Lung (tissue), 12 donors: ENCODE measurements around the gene ABCC9. TPM values are rescaled to one million over a fixed set of nuclear protein-coding genes. Genes with fewer than 3 reads are reported as not detected.

Source experiments
- ATAC-seq: fragments of 200-7000 bp; cut with Tn5 transposase; one replicate; pipeline ENCODE4 v1.9.1; 2020; ENCODE audit warnings: moderate number of reproducible peaks; ENCODE audit not compliant: insufficient read depth, low FRiP score
- DNase-seq, 3 donors: peaks; one replicate each; pipeline ENCODE4 v3.0.0-alpha.2; 2013 to 2017
- H3K27ac ChIP-seq, 2 donors: one replicate each; pipeline ENCODE4 v1.5.1; 2013; ENCODE audit warnings: mild to moderate bottlenecking in 2 of 2, moderate library complexity in 2 of 2, control low read depth in 1 of 2, inconsistent platforms in 1 of 2, low read depth in 1 of 2, low read length in 1 of 2
- H3K27me3 ChIP-seq, 3 donors: one replicate each; pipeline ENCODE4 v1.5.1; 2013; ENCODE audit warnings: low read length in 2 of 3; ENCODE audit not compliant: control insufficient read depth in 3 of 3, insufficient read depth in 3 of 3
- H3K36me3 ChIP-seq, 4 donors: one replicate each; pipeline ENCODE4 v1.5.1; 2013; ENCODE audit warnings: low read length in 4 of 4, mild to moderate bottlenecking in 1 of 4, moderate library complexity in 1 of 4; ENCODE audit not compliant: control insufficient read depth in 4 of 4, insufficient read depth in 4 of 4
- H3K4me1 ChIP-seq, 5 donors: one replicate each; pipeline ENCODE4 v1.5.1; 2013; ENCODE audit warnings: low read length in 5 of 5, mild to moderate bottlenecking in 2 of 5, moderate library complexity in 1 of 5; ENCODE audit not compliant: control insufficient read depth in 5 of 5, insufficient read depth in 5 of 5
- H3K4me3 ChIP-seq: one replicate; pipeline ENCODE4 v1.5.1; 2013; ENCODE audit warnings: mild to moderate bottlenecking, control low read depth, moderate library complexity
- H3K9ac ChIP-seq, 2 donors: one replicate each; pipeline ENCODE4 v1.5.1; 2013; ENCODE audit warnings: low read length in 2 of 2, control low read depth in 1 of 2; ENCODE audit not compliant: insufficient read depth in 1 of 2
- H3K9me3 ChIP-seq, 4 donors: one replicate each; pipeline ENCODE4 v1.5.1; 2013; ENCODE audit warnings: low read length in 3 of 4, mild to moderate bottlenecking in 1 of 4, moderate library complexity in 1 of 4; ENCODE audit not compliant: control insufficient read depth in 4 of 4, insufficient read depth in 3 of 4
- WGBS, 2 donors: extraction: QIAGEN DNeasy Blood & Tissue Kit; methylation state at CpG; one replicate each; pipeline ENCODE4 v1.1.7; 2013; 5-methylcytosine and 5-hydroxymethylcytosine counted together
- polyA plus RNA-seq, 2 donors: library from polyadenylated mRNA; stranded (reverse); fragments of 200-250 nt; gene quantifications; one replicate each; pipeline ENCODE4 v1.2.1, GENCODE V29; 2013
- total RNA-seq, 2 donors: library from RNA; depleted of rRNA in 1 of 2; stranded (reverse); fragments of >200 nt in 1 of 2; gene quantifications; one replicate each; pipeline ENCODE4 v1.2.1, GENCODE V29; 2014 to 2021
- TF ChIP-seq, protein P1 (sequence below): IDR thresholded peaks from 2 replicates; pipeline ENCODE4 v1.5.1; 2012; ENCODE audit warnings: mild to moderate bottlenecking; ENCODE audit errors: control extremely low read depth, extremely low read depth
- donor health status: control.
- donor health status: control.
- donor health status: Bipolar disorder and iron deficiency.
- donor health status: healthy.
- donor health status: DM: yes; HTN: yes; CAD: no.

ABCC9 gene
- total and polyA plus RNA-seq, 4 donors = 2.5 to 33.4 (median 7.7) TPM

DNA sequence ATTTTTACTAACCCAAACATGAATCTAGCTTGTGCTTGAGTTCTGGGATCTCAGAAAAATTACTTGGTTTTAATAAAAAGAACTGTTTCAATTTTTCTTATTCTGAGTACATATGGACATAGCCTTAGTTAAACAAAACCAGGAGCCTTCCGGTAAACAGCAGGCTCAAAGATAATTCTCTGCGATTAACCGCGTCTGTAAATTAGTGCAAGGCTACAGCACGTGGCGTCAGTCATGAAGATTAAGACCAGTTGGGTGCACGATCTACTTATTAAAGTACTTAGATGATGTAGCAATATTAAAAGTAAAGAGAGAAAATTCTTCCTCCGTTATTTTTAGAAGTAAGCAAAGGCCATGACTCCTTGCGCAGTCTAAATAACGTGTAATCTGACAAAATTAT, 167.4 kb downstream of the ABCC9 start:
- Histone ChIP-seq H3K4me1 (peaks cover 0 to 29% (median 2%) of the 10 kb centered on the region in 5 donors), H3K36me3 (peaks cover 0 to 3% (median 0%) of the 10 kb centered on the region in 4 donors), H3K27me3 (no peaks in the 10 kb centered on the region), H3K9ac (peak overlapping the region in 1 of 2 donors; percentile 23), H3K4me3 (peak overlapping the region; percentile 35), H3K27ac (peak overlapping the region in 1 of 2 donors; percentile 98), H3K9me3 (no peaks in the 10 kb centered on the region)
- TF ChIP-seq, protein P1, sequence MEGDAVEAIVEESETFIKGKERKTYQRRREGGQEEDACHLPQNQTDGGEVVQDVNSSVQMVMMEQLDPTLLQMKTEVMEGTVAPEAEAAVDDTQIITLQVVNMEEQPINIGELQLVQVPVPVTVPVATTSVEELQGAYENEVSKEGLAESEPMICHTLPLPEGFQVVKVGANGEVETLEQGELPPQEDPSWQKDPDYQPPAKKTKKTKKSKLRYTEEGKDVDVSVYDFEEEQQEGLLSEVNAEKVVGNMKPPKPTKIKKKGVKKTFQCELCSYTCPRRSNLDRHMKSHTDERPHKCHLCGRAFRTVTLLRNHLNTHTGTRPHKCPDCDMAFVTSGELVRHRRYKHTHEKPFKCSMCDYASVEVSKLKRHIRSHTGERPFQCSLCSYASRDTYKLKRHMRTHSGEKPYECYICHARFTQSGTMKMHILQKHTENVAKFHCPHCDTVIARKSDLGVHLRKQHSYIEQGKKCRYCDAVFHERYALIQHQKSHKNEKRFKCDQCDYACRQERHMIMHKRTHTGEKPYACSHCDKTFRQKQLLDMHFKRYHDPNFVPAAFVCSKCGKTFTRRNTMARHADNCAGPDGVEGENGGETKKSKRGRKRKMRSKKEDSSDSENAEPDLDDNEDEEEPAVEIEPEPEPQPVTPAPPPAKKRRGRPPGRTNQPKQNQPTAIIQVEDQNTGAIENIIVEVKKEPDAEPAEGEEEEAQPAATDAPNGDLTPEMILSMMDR = no peak
- DNase-seq (peak in 2 of 3 donors; percentile 46 to 48), ATAC-seq (no peak)
- 5 to 8% methylated on average over 10 of the region's 10 CpGs for WGBS, 2 donors

DNA sequence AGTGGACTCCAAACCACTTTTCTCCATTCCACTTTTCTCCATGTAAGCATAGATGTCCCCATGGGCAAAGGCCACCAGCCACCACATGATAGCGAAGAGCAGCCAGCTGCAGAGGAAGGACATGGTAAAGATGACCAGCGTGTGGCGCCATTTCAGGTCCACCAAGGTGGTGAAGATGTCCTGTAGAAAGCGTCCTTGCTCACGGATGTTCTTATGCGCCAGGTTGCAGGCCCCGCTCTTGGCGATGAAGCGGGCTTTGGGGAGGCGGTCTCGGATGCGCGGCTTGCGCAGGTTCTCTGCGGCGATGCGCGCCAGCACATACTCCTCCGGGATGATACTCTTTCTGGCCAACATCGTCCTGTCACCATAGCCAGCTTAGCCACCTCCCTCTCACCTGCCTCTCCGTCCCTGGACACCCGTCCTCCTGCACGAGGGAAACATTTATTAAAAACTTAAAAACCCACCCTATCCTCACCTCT, 167.9 kb downstream of the ABCC9 start:
- H3K4me1 ChIP-seq = peaks cover 0 to 29% (median 2%) of the 10 kb centered on the region in 5 donors
- H3K9ac ChIP-seq = peak overlapping the region in 1 of 2 donors; percentile 23
- H3K36me3 ChIP-seq = peaks cover 0 to 5% (median 0%) of the 10 kb centered on the region in 4 donors
- WGBS, 2 donors = 16 to 19% methylated on average over 23 of the region's 23 CpGs
- no peaks in the 10 kb centered on the region for H3K9me3 ChIP-seq
- peak in 2 of 3 donors; percentile 43 to 67 for DNase-seq
- peak overlapping the region; percentile 66 to 98 for H3K27ac ChIP-seq
- no peak for ATAC-seq
- H3K4me3 ChIP-seq = no peak overlapping the region
- TF ChIP-seq, protein P1 = no peak
- H3K27me3 ChIP-seq = no peaks in the 10 kb centered on the region

DNA sequence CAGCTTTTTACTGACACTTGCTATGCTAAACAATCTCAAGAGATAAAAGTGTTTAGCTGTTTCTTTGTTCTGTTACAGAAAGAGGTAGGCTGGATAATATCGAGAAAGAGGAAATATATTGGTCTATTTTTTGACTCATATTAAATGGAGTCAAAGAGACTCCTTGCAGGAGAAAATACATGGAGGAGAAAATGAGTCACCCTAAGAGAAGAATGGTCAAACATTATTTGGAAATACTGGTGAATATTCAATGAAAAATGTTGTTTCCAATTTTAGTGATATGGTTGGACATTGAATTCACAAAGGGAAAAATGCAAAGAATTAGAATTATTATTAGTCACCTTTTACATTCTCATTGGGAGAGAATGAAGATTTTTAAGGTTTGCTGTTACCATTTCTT, 169.9 kb downstream of the ABCC9 start:
- ATAC-seq (no peak), DNase-seq (no peak)
- Histone ChIP-seq H3K4me1 (peaks cover 0 to 20% (median 2%) of the 10 kb centered on the region in 5 donors), H3K27me3 (no peaks in the 10 kb centered on the region), H3K4me3 (no peak overlapping the region), H3K27ac (no peak overlapping the region), H3K9ac (no peak overlapping the region), H3K9me3 (no peaks in the 10 kb centered on the region), H3K36me3 (peaks cover 0 to 10% (median 5%) of the 10 kb centered on the region in 4 donors)
- 55 to 78% methylated on average over 1 of the region's 1 CpG for WGBS, 2 donors
- TF ChIP-seq, protein P1 = no peak

DNA sequence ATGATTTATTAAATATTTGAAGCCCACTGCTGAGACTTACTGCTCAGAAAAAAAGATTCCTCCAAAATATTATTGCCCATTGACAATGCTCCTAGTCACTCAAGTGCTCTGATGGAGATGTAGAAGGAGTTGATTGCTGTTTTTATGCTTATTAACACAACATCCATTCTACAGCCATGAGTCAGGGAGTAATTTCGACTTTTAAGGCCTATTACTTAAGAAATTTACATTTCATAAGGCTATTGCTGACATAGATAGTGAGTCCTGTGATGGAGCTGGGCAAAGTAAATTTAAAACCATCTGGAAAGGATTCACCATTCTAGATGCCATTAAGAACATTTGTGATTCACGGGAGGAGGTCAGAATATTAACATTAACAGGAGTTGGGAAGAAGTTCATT, 171.9 kb downstream of the ABCC9 start:
- Histone ChIP-seq H3K4me1 (peaks cover 0 to 6% (median 0%) of the 10 kb centered on the region in 5 donors), H3K9me3 (no peaks in the 10 kb centered on the region), H3K4me3 (no peak overlapping the region), H3K27me3 (no peaks in the 10 kb centered on the region), H3K36me3 (peaks cover 0 to 26% (median 14%) of the 10 kb centered on the region in 4 donors), H3K9ac (no peak overlapping the region), H3K27ac (no peak overlapping the region)
- TF ChIP-seq, protein P1 = no peak
- WGBS, 2 donors = 69 to 78% methylated on average over 2 of the region's 2 CpGs
- DNase-seq (no peak), ATAC-seq (no peak)
